NCI-H748 treated with DMSO at 0.1 percent for 48 hours (cell line): Measurements from ENCODE around the gene CHP1.
"Not testable (repeated sequence)": the region's sequence is repeated elsewhere in the genome, so short reads cannot be mapped to it uniquely, and the experiment has no call there.

Experiments
- DNase-seq: peaks from one replicate; lab custom pipeline; 2025; lab: John Stamatoyannopoulos, UW

The CHP1 gene

GRCh38 chr15:41256577-41257038 is 25.5 kb downstream of the CHP1 start:
- DNase-seq: no peak

GRCh38 chr15:41258750-41259471 is 27.8 kb downstream of the CHP1 start:
- no peak for DNase-seq

- no peak for DNase-seq
Measured at GRCh38 chr15:41259546-41260189, 28.6 kb downstream of the CHP1 start.

GRCh38 chr15:41260924-41261323 is 29.9 kb downstream of the CHP1 start:
- DNase-seq: not testable (repeated sequence)

- DNase-seq: no peak
Measured at GRCh38 chr15:41262571-41262970, 31.5 kb downstream of the CHP1 start.

GRCh38 chr15:41263891-41264351 is 32.9 kb downstream of the CHP1 start:
- DNase-seq: no peak

GRCh38 chr15:41269887-41270286 is 38.8 kb downstream of the CHP1 start:
- DNase-seq: no peak

- DNase-seq: no peak
Measured at GRCh38 chr15:41276831-41277230, 45.8 kb downstream of the CHP1 start.

GRCh38 chr15:41278319-41278718 is 47.3 kb downstream of the CHP1 start:
- DNase-seq: no peak

GRCh38 chr15:41279535-41280283 is 48.6 kb downstream of the CHP1 start:
- DNase-seq: no peak

- DNase-seq: no peak
Measured at GRCh38 chr15:41281236-41281635, 50.2 kb downstream of the CHP1 start.

- not testable (repeated sequence) for DNase-seq
Measured at GRCh38 chr15:41282436-41282835, 51.4 kb downstream of the CHP1 start.

GRCh38 chr15:41282980-41283652 is 52.0 kb downstream of the CHP1 start:
- not testable (repeated sequence) for DNase-seq

GRCh38 chr15:41283653-41284426 is 52.8 kb downstream of the CHP1 start:
- peak; percentile 88 for DNase-seq

GRCh38 chr15:41284427-41285177 is 53.5 kb downstream of the CHP1 start:
- DNase-seq: no peak

GRCh38 chr15:41285285-41285684 is 54.2 kb downstream of the CHP1 start:
- DNase-seq: no peak

GRCh38 chr15:41286665-41287333 is 55.7 kb downstream of the CHP1 start:
- DNase-seq: no peak

- no peak for DNase-seq
Measured at GRCh38 chr15:41288464-41288863, 57.4 kb downstream of the CHP1 start.

GRCh38 chr15:41289953-41290352 is 58.9 kb downstream of the CHP1 start:
- no peak for DNase-seq

- DNase-seq: no peak
Measured at GRCh38 chr15:41291065-41291631, 60.1 kb downstream of the CHP1 start.
